Stimulated activated CD4-positive, alpha-beta T cell treated with anti-CD3 and anti-CD28 coated beads, Interleukin-1b, Interleukin-23, amount 100 ng/mL, for 4 hours (primary cell): ENCODE data around the gene TMEM81.

Source experiments
- DNase-seq, 2 donors: peaks; one replicate each; pipeline ENCODE4 v3.0.0-alpha.2; 2020; ENCODE audit warnings: low read depth in 2 of 2

TMEM81 gene

GRCh38 chr1:205059660-205060059 is 24.6 kb downstream of the TMEM81 start:
- no peak for DNase-seq

- DNase-seq = no peak
Observed at GRCh38 chr1:205058853-205059252, 25.4 kb downstream of the TMEM81 start.

- no peak for DNase-seq
Observed at GRCh38 chr1:205057808-205058575, 26.3 kb downstream of the TMEM81 start.

- DNase-seq = no peak
Observed at GRCh38 chr1:205056956-205057568, 27.2 kb downstream of the TMEM81 start.

- no peak for DNase-seq
Observed at GRCh38 chr1:205056188-205056611, 28.1 kb downstream of the TMEM81 start.

GRCh38 chr1:205054013-205054412 is 30.2 kb downstream of the TMEM81 start:
- DNase-seq = no peak

- DNase-seq = no peak
Observed at GRCh38 chr1:205053296-205053695, 31.0 kb downstream of the TMEM81 start.

GRCh38 chr1:205052690-205053089 is 31.6 kb downstream of the TMEM81 start:
- DNase-seq = no peak

- no peak for DNase-seq
Observed at GRCh38 chr1:205049479-205049878, 34.8 kb downstream of the TMEM81 start.

GRCh38 chr1:205048382-205048781 is 35.9 kb downstream of the TMEM81 start:
- DNase-seq = no peak

- DNase-seq = no peak
Observed at GRCh38 chr1:205047764-205048231, 36.5 kb downstream of the TMEM81 start.

- no peak for DNase-seq
Observed at GRCh38 chr1:205046870-205047269, 37.4 kb downstream of the TMEM81 start.

GRCh38 chr1:205045146-205045545 is 39.1 kb downstream of the TMEM81 start:
- no peak for DNase-seq

- DNase-seq = no peak
Observed at GRCh38 chr1:205044741-205045140, 39.5 kb downstream of the TMEM81 start.

GRCh38 chr1:205043866-205044265 is 40.4 kb downstream of the TMEM81 start:
- no peak for DNase-seq

GRCh38 chr1:205042911-205043806 is 41.1 kb downstream of the TMEM81 start, which contains the start of gene CNTN2:
Gene CNTN2, plus strand, starts transcription at chr1:205043212. Its CDS starts 9,974 bp downstream, at chr1:205053186.
- no peak for DNase-seq

GRCh38 chr1:205041998-205042910 is 42.0 kb downstream of the TMEM81 start:
- DNase-seq = no peak

- DNase-seq = no peak
Observed at GRCh38 chr1:205041001-205041715, 43.1 kb downstream of the TMEM81 start.

- DNase-seq = no peak
Observed at GRCh38 chr1:205038132-205038786, 46.0 kb downstream of the TMEM81 start.

- DNase-seq = no peak
Observed at GRCh38 chr1:205037539-205037938, 46.7 kb downstream of the TMEM81 start.
